ENCODE results near the gene SRSF5.

SRSF5 gene

GRCh38 chr14:69794791-69795190 lies 27.8 kb downstream of the SRSF5 start:
- no peak for TF ChIP-seq EZH2phosphoT487 (IDR thresholded peaks at IDR 0.05; ENCODE audit: borderline replicate concordance)
- TF ChIP-seq CTCF (conservative IDR thresholded peaks at IDR 0.05; ENCODE audit: low read length), result no peak
- H3K4me3 ChIP-seq (ENCODE audit: low read length, poor library complexity, severe bottlenecking), result no peak overlapping the region
- no peaks in the 10 kb centered on the region for H3K9me2 ChIP-seq (replicated peaks; ENCODE audit: low read depth, low read length)
- H3K27me3 ChIP-seq (ENCODE audit: insufficient read depth, low read length, poor library complexity, severe bottlenecking), result no peaks in the 10 kb centered on the region
- H2AFZ ChIP-seq (ENCODE audit: low read length), result no peak overlapping the region
- H3K79me2 ChIP-seq (ENCODE audit: insufficient read depth, low read length), result no peaks in the 10 kb centered on the region
- no peak overlapping the region for H3K9ac ChIP-seq (ENCODE audit: low read depth, low read length, poor library complexity, severe bottlenecking)
- H3K4me2 ChIP-seq (ENCODE audit: low read depth, low read length, poor library complexity, severe bottlenecking), result no peak overlapping the region
- H3K9me3 ChIP-seq (ENCODE audit: insufficient read depth, low read depth, low read length), result no peaks in the 10 kb centered on the region
- H3F3A ChIP-seq (ENCODE audit: low read depth), result no peaks in the 10 kb centered on the region
- H3K4me1 ChIP-seq (ENCODE audit: insufficient read depth, low read length, poor library complexity, severe bottlenecking), result no peaks in the 10 kb centered on the region
- no peaks in the 10 kb centered on the region for H4K20me1 ChIP-seq (ENCODE audit: insufficient read depth, low read length, poor library complexity, severe bottlenecking)
- H3K36me3 ChIP-seq (ENCODE audit: insufficient read depth, low read length), result no peaks in the 10 kb centered on the region

GRCh38 chr14:69795691-69796090 lies 28.7 kb downstream of the SRSF5 start:
- H3K27me3 ChIP-seq (ENCODE audit: insufficient read depth, low read length, poor library complexity, severe bottlenecking), result no peaks in the 10 kb centered on the region
- no peaks in the 10 kb centered on the region for H3K9me3 ChIP-seq (ENCODE audit: insufficient read depth, low read depth, low read length)
- H3K9ac ChIP-seq (ENCODE audit: low read depth, low read length, poor library complexity, severe bottlenecking), result no peak overlapping the region
- no peak overlapping the region for H3K4me3 ChIP-seq (ENCODE audit: low read length, poor library complexity, severe bottlenecking)
- TF ChIP-seq EZH2phosphoT487 (IDR thresholded peaks at IDR 0.05; ENCODE audit: borderline replicate concordance) (no peak), CTCF (conservative IDR thresholded peaks at IDR 0.05; ENCODE audit: low read length) (no peak)
- no peaks in the 10 kb centered on the region for H3K79me2 ChIP-seq (ENCODE audit: insufficient read depth, low read length)
- no peaks in the 10 kb centered on the region for H3K4me1 ChIP-seq (ENCODE audit: insufficient read depth, low read length, poor library complexity, severe bottlenecking)
- no peak overlapping the region for H3K4me2 ChIP-seq (ENCODE audit: low read depth, low read length, poor library complexity, severe bottlenecking)
- H3K36me3 ChIP-seq (ENCODE audit: insufficient read depth, low read length), result no peaks in the 10 kb centered on the region
- H2AFZ ChIP-seq (ENCODE audit: low read length), result no peak overlapping the region
- H3F3A ChIP-seq (ENCODE audit: low read depth), result no peaks in the 10 kb centered on the region
- no peaks in the 10 kb centered on the region for H3K9me2 ChIP-seq (replicated peaks; ENCODE audit: low read depth, low read length)
- H4K20me1 ChIP-seq (ENCODE audit: insufficient read depth, low read length, poor library complexity, severe bottlenecking), result no peaks in the 10 kb centered on the region

- H3K4me2 ChIP-seq (ENCODE audit: low read depth, low read length, poor library complexity, severe bottlenecking), result no peak within 1 kb of the TSS
- no peaks in the 10 kb centered on the region for H3K4me1 ChIP-seq (ENCODE audit: insufficient read depth, low read length, poor library complexity, severe bottlenecking)
- H3K9me2 ChIP-seq (replicated peaks; ENCODE audit: low read depth, low read length), result no peaks in the 10 kb centered on the region
- no peaks in the 10 kb centered on the region for H3F3A ChIP-seq (ENCODE audit: low read depth)
- no peak within 1 kb of the TSS for H3K4me3 ChIP-seq (ENCODE audit: low read length, poor library complexity, severe bottlenecking)
- no peaks in the 10 kb centered on the region for H3K9me3 ChIP-seq (ENCODE audit: insufficient read depth, low read depth, low read length)
- H3K79me2 ChIP-seq (ENCODE audit: insufficient read depth, low read length), result no peaks in the 10 kb centered on the region
- H4K20me1 ChIP-seq (ENCODE audit: insufficient read depth, low read length, poor library complexity, severe bottlenecking), result no peaks in the 10 kb centered on the region
- no peak for TF ChIP-seq EZH2phosphoT487 (IDR thresholded peaks at IDR 0.05; ENCODE audit: borderline replicate concordance)
- no peak for TF ChIP-seq CTCF (conservative IDR thresholded peaks at IDR 0.05; ENCODE audit: low read length)
- H3K9ac ChIP-seq (ENCODE audit: low read depth, low read length, poor library complexity, severe bottlenecking), result no peak within 1 kb of the TSS
- H3K36me3 ChIP-seq (ENCODE audit: insufficient read depth, low read length), result no peaks in the 10 kb centered on the region
- no peak within 1 kb of the TSS for H2AFZ ChIP-seq (ENCODE audit: low read length)
- H3K27me3 ChIP-seq (ENCODE audit: insufficient read depth, low read length, poor library complexity, severe bottlenecking), result no peaks in the 10 kb centered on the region
Measured at GRCh38 chr14:69796797-69797500, 30.0 kb downstream of the SRSF5 start, which contains the start of gene SLC10A1. SLC10A1 (minus strand) TSS chr14:69797241; CDS start chr14:69797155, 86 bp downstream.

Measured in Loucy (cell line).